NCI-H1092 treated with DMSO at 0.1 percent for 48 hours (cell line): ENCODE data around the gene PHKA2.
A peak's percentile ranks its signal among the peaks of the same experiment; 100 is the strongest.

Experiments used
- DNase-seq: peaks from one replicate; lab custom pipeline; 2025; lab: John Stamatoyannopoulos, UW

The PHKA2 gene

GRCh38 chrX:18887825-18888212 lies 96.1 kb downstream of the PHKA2 start:
- no peak for DNase-seq

- no peak for DNase-seq
Observed at GRCh38 chrX:18887177-18887824, 96.6 kb downstream of the PHKA2 start.

GRCh38 chrX:18886344-18887161 lies 97.4 kb downstream of the PHKA2 start:
- DNase-seq = peak; percentile 23

GRCh38 chrX:18886005-18886343 lies 97.9 kb downstream of the PHKA2 start:
- no peak for DNase-seq

- no peak for DNase-seq
Observed at GRCh38 chrX:18885328-18886004, 98.4 kb downstream of the PHKA2 start.

GRCh38 chrX:18884916-18885315 lies 99.0 kb downstream of the PHKA2 start:
- no peak for DNase-seq

- DNase-seq = no peak
Observed at GRCh38 chrX:18883961-18884765, 99.8 kb downstream of the PHKA2 start.

- no peak for DNase-seq
Observed at GRCh38 chrX:18883234-18883960, 100.5 kb downstream of the PHKA2 start.

GRCh38 chrX:18879144-18879543 lies 104.8 kb downstream of the PHKA2 start:
- DNase-seq = no peak

GRCh38 chrX:18877469-18877868 lies 106.4 kb downstream of the PHKA2 start:
- DNase-seq = peak; percentile 12

- no peak for DNase-seq
Observed at GRCh38 chrX:18875256-18875878, 108.5 kb downstream of the PHKA2 start.

- no peak for DNase-seq
Observed at GRCh38 chrX:18874560-18875255, 109.2 kb downstream of the PHKA2 start.

- no peak for DNase-seq
Observed at GRCh38 chrX:18873836-18874235, 110.1 kb downstream of the PHKA2 start.

- DNase-seq = no peak
Observed at GRCh38 chrX:18873189-18873791, 110.6 kb downstream of the PHKA2 start.

GRCh38 chrX:18872621-18873020 lies 111.3 kb downstream of the PHKA2 start:
- DNase-seq = no peak

GRCh38 chrX:18871970-18872369 lies 111.9 kb downstream of the PHKA2 start:
- DNase-seq = no peak

- DNase-seq = no peak
Observed at GRCh38 chrX:18871161-18871890, 112.6 kb downstream of the PHKA2 start.

- no peak for DNase-seq
Observed at GRCh38 chrX:18864390-18864920, 119.5 kb downstream of the PHKA2 start.

- DNase-seq = no peak
Observed at GRCh38 chrX:18861511-18861910, 122.4 kb downstream of the PHKA2 start.
